Tibial artery (tissue), 4 donors: ENCODE measurements around the gene GZMM.

Experiments
- DNase-seq, 2 donors: peaks; one replicate each; pipeline ENCODE4 v3.0.0-alpha.2; 2019
- H3K27ac ChIP-seq, 2 donors: fragments of 200-600 bp; sonication (generic) in 1 of 2; 1 replicate in 1 of 2; 2 replicates in 1 of 2; pipeline ENCODE4 v1.5.1; 2018 to 2019; ENCODE audit warnings: mild to moderate bottlenecking in 1 of 2
- H3K27me3 ChIP-seq, 2 donors: fragments of 200-600 bp; sonication (generic) in 1 of 2; one replicate each; pipeline versions ENCODE4 v1.5.1 to v1.6.0; 2016 to 2019
- H3K36me3 ChIP-seq, 3 donors: fragments of 200-600 bp; sonication (generic) in 2 of 3; one replicate each; pipeline ENCODE4 v1.5.1; 2016 to 2019; ENCODE audit warnings: mild to moderate bottlenecking in 2 of 3
- H3K4me1 ChIP-seq, 4 donors: fragments of 200-600 bp; sonication (generic) in 2 of 4; 1 replicate in 3 of 4; 2 replicates in 1 of 4; pipeline ENCODE4 v1.5.1; 2016 to 2019
- H3K4me3 ChIP-seq, 2 donors: fragments of 200-600 bp; sonication (generic) in 1 of 2; 1 replicate in 1 of 2; 2 replicates in 1 of 2; pipeline ENCODE4 v1.5.1; 2018 to 2019; ENCODE audit warnings: mild to moderate bottlenecking in 2 of 2
- H3K9me3 ChIP-seq, 3 donors: fragments of 200-600 bp; sonication (generic) in 1 of 3; one replicate each; pipeline ENCODE4 v1.5.1; 2016 to 2019
- CTCF ChIP-seq, 2 experiments: fragments of 200-600 bp in 1 of 2; fragments of 450-650 bp in 1 of 2; IDR thresholded peaks; one replicate each; pipeline ENCODE4 v1.5.1; 2017 to 2019; ENCODE audit warnings: antibody characterized with exemption in 2 of 2, mild to moderate bottlenecking in 1 of 2, moderate library complexity in 1 of 2
- intact Hi-C: fragments of 100-400 bp; cut with DNase I; formaldehyde crosslinking; loops from one replicate; pipeline ENCODE4 v1.15.0; 2023; ENCODE audit warnings: low total_unique reads

Gene GZMM

GRCh38 chr19:539429-540030 is 4.3 kb upstream of the GZMM start:
- H3K4me3 ChIP-seq, result no peak overlapping the region
- TF ChIP-seq CTCF (IDR thresholded peaks at IDR 0.05), result no peak
- peaks cover 0 to 23% (median 11%) of the 10 kb centered on the region in 4 donors for H3K4me1 ChIP-seq
- intact Hi-C loops, result no loop called here
- no peak overlapping the region for H3K27ac ChIP-seq
- peaks cover 52 to 72% (median 68%) of the 10 kb centered on the region in 3 donors for H3K36me3 ChIP-seq
- no peaks in the 10 kb centered on the region for H3K9me3 ChIP-seq
- no peak for DNase-seq
- H3K27me3 ChIP-seq, result no peaks in the 10 kb centered on the region

GRCh38 chr19:540867-541637 is 2.8 kb upstream of the GZMM start:
- intact Hi-C loops, result no loop called here
- Histone ChIP-seq H3K27me3 (no peaks in the 10 kb centered on the region), H3K27ac (no peak overlapping the region), H3K4me3 (no peak overlapping the region), H3K36me3 (peaks cover 48 to 65% (median 57%) of the 10 kb centered on the region in 3 donors), H3K4me1 (peaks cover 0 to 8% (median 0%) of the 10 kb centered on the region in 4 donors), H3K9me3 (no peaks in the 10 kb centered on the region)
- TF ChIP-seq CTCF (IDR thresholded peaks at IDR 0.05), result no peak
- no peak for DNase-seq

GRCh38 chr19:541699-542098 is 2.2 kb upstream of the GZMM start:
- Histone ChIP-seq H3K9me3 (no peaks in the 10 kb centered on the region), H3K27ac (no peak overlapping the region), H3K4me3 (no peak overlapping the region), H3K4me1 (peaks cover 0 to 7% (median 0%) of the 10 kb centered on the region in 4 donors), H3K36me3 (peaks cover 42 to 58% (median 51%) of the 10 kb centered on the region in 3 donors), H3K27me3 (no peaks in the 10 kb centered on the region)
- intact Hi-C loops, result no loop called here
- no peak for TF ChIP-seq CTCF (IDR thresholded peaks at IDR 0.05)
- DNase-seq, result no peak

GRCh38 chr19:542173-542866 is 1.5 kb upstream of the GZMM start:
- Histone ChIP-seq H3K36me3 (peaks cover 37 to 52% (median 45%) of the 10 kb centered on the region in 3 donors), H3K4me1 (peaks cover 0 to 7% (median 0%) of the 10 kb centered on the region in 4 donors), H3K27me3 (no peaks in the 10 kb centered on the region), H3K4me3 (no peak overlapping the region), H3K9me3 (no peaks in the 10 kb centered on the region), H3K27ac (no peak overlapping the region)
- intact Hi-C loops, result no loop called here
- no peak for TF ChIP-seq CTCF (IDR thresholded peaks at IDR 0.05)
- no peak for DNase-seq

- intact Hi-C loops, result no loop called here
- H3K4me3 ChIP-seq, result no peak overlapping the region
- H3K9me3 ChIP-seq, result no peaks in the 10 kb centered on the region
- no peak for DNase-seq
- no peak overlapping the region for H3K27ac ChIP-seq
- H3K27me3 ChIP-seq, result peaks cover 0 to 14% of the 10 kb centered on the region in 2 donors
- H3K36me3 ChIP-seq, result peaks cover 6 to 13% (median 8%) of the 10 kb centered on the region in 3 donors
- no peak for TF ChIP-seq CTCF (IDR thresholded peaks at IDR 0.05)
- peaks cover 0 to 5% (median 0%) of the 10 kb centered on the region in 4 donors for H3K4me1 ChIP-seq
Observed at GRCh38 chr19:547117-547516, 3.3 kb downstream of the GZMM start.
